ENCODE data around the gene SMG7.

SMG7 gene

DNA sequence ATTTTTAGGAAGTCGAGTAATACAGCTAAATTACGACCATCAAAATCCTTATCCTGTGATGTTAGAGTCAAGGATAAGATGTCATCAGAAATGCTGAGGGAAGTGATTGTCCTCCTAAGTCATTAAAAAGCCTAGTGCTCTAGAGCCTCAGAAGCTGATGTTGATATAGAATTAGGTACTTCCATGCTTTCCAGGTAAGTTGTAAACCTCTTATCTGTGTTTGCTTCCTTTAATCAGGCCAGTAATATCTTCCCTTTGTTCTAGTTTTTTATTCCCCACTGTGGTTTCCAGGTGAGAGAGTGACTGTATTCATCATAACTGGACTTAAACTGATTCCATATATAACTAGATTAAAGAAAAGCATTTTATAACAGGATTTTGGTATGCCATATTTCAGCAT, 44.4 kb downstream of the SMG7 start:
- no peak for TF ChIP-seq CTCF (conservative IDR thresholded peaks at IDR 0.05; ENCODE audit: low read depth)
- DNase-seq (ENCODE audit: low spot score) = no peak
- H3K27ac ChIP-seq = no peak overlapping the region
- ChIA-PET POLR2A (ENCODE audit: low non-redundant PET) (no interaction called here), CTCF (no interaction called here)

- H3K27ac ChIP-seq = no peak overlapping the region
- peak; percentile 14 for DNase-seq (ENCODE audit: low spot score)
- TF ChIP-seq CTCF (conservative IDR thresholded peaks at IDR 0.05; ENCODE audit: low read depth) = no peak
- POLR2A ChIA-PET (ENCODE audit: low non-redundant PET) = no interaction called here
- CTCF ChIA-PET = interaction anchor here (0.6 kb wide), 1 partner anchor 11 kb away, joined by 5 read pairs; no protein-coding TSS in a partner anchor
Measured at GRCh38 chr1:183517401-183517800, 45.1 kb downstream of the SMG7 start.

DNA sequence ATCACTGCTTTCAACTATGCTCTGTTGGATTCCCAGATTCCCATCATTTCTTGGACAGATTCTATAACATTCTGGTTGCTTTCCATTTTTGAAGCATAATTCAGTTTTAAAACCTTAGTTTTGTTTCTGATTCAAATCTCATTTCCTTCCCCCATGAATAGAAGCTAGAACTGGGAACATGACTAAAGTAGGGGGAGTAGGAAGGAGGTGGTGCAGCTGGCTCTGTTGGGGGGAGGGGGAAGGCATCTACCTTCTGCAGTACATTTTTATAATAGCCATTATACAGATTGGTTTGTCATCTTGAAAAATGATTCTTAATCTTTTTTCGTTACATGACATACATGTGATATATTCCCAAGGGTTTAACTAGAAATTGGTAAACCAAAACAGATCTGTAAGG, 48.1 kb downstream of the SMG7 start:
- ChIA-PET POLR2A (ENCODE audit: low non-redundant PET) (no interaction called here), CTCF (no interaction called here)
- no peak overlapping the region for H3K27ac ChIP-seq
- no peak for TF ChIP-seq CTCF (conservative IDR thresholded peaks at IDR 0.05; ENCODE audit: low read depth)
- no peak for DNase-seq (ENCODE audit: low spot score)

- TF ChIP-seq CTCF (conservative IDR thresholded peaks at IDR 0.05; ENCODE audit: low read depth) = no peak
- DNase-seq (ENCODE audit: low spot score) = no peak
- no peak overlapping the region for H3K27ac ChIP-seq
- ChIA-PET POLR2A (ENCODE audit: low non-redundant PET) (interaction anchor here (0.7 kb wide), 1 partner anchor 13 kb away, joined by 4 read pairs; no protein-coding TSS in a partner anchor), CTCF (interaction anchor here (0.6 kb wide), 2 partner anchors 23 to 47 kb away, joined by 3 read pairs; no protein-coding TSS in a partner anchor)
Measured at GRCh38 chr1:183522104-183522503, 49.8 kb downstream of the SMG7 start.

GRCh38 chr1:183528577-183528976, 56.3 kb downstream of the SMG7 start:
- ChIA-PET CTCF (interaction anchor here (0.7 kb wide), 1 partner anchor 11 kb away, joined by 5 read pairs; no protein-coding TSS in a partner anchor), POLR2A (ENCODE audit: low non-redundant PET) (no interaction called here)
- no peak for TF ChIP-seq CTCF (conservative IDR thresholded peaks at IDR 0.05; ENCODE audit: low read depth)
- no peak overlapping the region for H3K27ac ChIP-seq
- no peak for DNase-seq (ENCODE audit: low spot score)

- DNase-seq (ENCODE audit: low spot score) = no peak
- ChIA-PET POLR2A (ENCODE audit: low non-redundant PET) (no interaction called here), CTCF (interaction anchor here (0.6 kb wide), 1 partner anchor 15 kb away, joined by 4 read pairs; no protein-coding TSS in a partner anchor)
- no peak overlapping the region for H3K27ac ChIP-seq
- TF ChIP-seq CTCF (conservative IDR thresholded peaks at IDR 0.05; ENCODE audit: low read depth) = no peak
Measured at GRCh38 chr1:183533617-183534174, 61.4 kb downstream of the SMG7 start.
